ENCODE measurements around the gene TSPOAP1.

DNA sequence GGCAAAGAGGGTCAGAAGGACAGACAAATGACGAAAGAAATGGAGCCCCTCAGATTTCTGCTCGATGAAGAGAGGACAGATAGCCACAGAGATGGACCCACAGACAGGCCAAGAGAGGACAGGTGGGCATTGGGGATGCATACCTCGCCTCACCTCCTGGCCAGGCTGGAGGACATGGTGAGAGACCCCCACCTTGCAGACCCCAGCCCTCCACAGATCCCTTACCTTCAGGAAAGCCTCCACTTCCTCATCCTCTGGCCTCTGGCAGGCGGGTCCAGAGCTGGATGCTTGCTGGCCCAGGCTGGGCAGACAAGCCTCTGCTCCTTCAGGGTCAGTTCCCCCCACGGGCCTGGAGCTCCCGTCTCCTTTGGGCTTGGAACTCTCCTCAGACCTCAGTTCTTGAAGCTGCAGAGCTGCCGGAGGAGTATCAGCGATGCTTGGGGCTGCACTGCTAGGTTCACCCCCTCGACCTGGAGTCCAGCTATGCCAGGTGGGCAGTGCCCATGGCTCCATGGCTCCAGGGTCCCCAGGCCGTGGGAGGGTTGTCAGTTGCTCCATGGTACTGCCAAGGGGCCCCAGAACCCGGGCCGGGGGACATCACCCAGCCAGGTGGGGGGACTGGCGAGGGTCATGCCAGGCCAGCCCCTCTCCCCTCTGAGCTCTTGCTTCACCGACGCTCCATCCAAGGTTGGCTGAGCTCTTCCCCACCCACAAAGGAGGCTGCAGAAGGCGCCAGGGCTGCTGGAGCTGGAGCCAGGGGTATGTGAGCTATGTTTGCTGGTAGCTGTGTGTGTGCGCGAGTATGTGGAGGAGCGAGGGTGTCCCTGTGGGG, 1.0 kb downstream of the TSPOAP1 start:
- TF ChIP-seq, protein P1, sequence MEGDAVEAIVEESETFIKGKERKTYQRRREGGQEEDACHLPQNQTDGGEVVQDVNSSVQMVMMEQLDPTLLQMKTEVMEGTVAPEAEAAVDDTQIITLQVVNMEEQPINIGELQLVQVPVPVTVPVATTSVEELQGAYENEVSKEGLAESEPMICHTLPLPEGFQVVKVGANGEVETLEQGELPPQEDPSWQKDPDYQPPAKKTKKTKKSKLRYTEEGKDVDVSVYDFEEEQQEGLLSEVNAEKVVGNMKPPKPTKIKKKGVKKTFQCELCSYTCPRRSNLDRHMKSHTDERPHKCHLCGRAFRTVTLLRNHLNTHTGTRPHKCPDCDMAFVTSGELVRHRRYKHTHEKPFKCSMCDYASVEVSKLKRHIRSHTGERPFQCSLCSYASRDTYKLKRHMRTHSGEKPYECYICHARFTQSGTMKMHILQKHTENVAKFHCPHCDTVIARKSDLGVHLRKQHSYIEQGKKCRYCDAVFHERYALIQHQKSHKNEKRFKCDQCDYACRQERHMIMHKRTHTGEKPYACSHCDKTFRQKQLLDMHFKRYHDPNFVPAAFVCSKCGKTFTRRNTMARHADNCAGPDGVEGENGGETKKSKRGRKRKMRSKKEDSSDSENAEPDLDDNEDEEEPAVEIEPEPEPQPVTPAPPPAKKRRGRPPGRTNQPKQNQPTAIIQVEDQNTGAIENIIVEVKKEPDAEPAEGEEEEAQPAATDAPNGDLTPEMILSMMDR (IDR thresholded peaks at IDR 0.05), result no peak
- TF ChIP-seq POLR2A (IDR thresholded peaks at IDR 0.05), result no peak
